AG04450 (cell line): ENCODE data around the gene FDX2. TPM values are rescaled to one million over a fixed set of nuclear protein-coding genes. Genes with fewer than 3 reads are reported as not detected.

Source experiments
- CTCF ChIA-PET: fragments of 300-600, 350-600 bp; formaldehyde crosslinking; extraction: SDS; loops from one replicate; lab custom pipeline; 2022; ENCODE audit warnings: antibody characterized with exemption, inconsistent platforms; lab: Charles Lee
- POLR2A ChIA-PET: fragments of 350-600 bp; formaldehyde crosslinking; extraction: SDS; loops from one replicate; lab custom pipeline; 2021; ENCODE audit warnings: antibody characterized with exemption, inconsistent platforms; lab: Yijun Ruan, JAX
- DNase-seq: peaks from one replicate; pipeline ENCODE4 v3.0.0-alpha.2; 2011; ENCODE audit warnings: low read depth, low spot score
- H3K27ac ChIP-seq: one replicate; pipeline ENCODE4 v1.5.1; 2012; ENCODE audit warnings: low read depth, low read length, control low read depth
- H3K27me3 ChIP-seq: one replicate; pipeline ENCODE4 v1.6.0; 2012; ENCODE audit warnings: low read length; ENCODE audit not compliant: control insufficient read depth, insufficient read depth
- H3K4me3 ChIP-seq: 2 replicates; pipeline ENCODE4 v1.5.1; 2011; ENCODE audit warnings: mild to moderate bottlenecking, low read depth, low read length, control low read depth
- H3K9me3 ChIP-seq: 2 replicates; pipeline ENCODE4 v1.5.1; 2012; ENCODE audit warnings: low read length; ENCODE audit not compliant: control insufficient read depth, insufficient read depth
- polyA minus RNA-seq: library from RNA; depleted of rRNA, polyadenylated mRNA; stranded (reverse); fragments of >200 nt; gene quantifications from 2 replicates; pipeline ENCODE4 v1.2.3, GENCODE V29; 2011; rRNA and poly(A)+ RNA removed
- polyA plus RNA-seq: library from polyadenylated mRNA; depleted of rRNA; stranded (reverse); fragments of >200 nt; gene quantifications from 2 replicates; pipeline ENCODE4 v1.2.3, GENCODE V29; 2011; rRNA removed
- TF ChIP-seq, protein P1 (sequence below): IDR thresholded peaks from 2 replicates; pipeline ENCODE4 v1.5.1; 2011; ENCODE audit warnings: low read depth, low read length, control low read depth, inconsistent platforms

Gene FDX2
- polyA plus RNA-seq (20.8 and 30.0 TPM in 2 replicates), polyA minus RNA-seq (14.9 and 15.9 TPM in 2 replicates)

DNA sequence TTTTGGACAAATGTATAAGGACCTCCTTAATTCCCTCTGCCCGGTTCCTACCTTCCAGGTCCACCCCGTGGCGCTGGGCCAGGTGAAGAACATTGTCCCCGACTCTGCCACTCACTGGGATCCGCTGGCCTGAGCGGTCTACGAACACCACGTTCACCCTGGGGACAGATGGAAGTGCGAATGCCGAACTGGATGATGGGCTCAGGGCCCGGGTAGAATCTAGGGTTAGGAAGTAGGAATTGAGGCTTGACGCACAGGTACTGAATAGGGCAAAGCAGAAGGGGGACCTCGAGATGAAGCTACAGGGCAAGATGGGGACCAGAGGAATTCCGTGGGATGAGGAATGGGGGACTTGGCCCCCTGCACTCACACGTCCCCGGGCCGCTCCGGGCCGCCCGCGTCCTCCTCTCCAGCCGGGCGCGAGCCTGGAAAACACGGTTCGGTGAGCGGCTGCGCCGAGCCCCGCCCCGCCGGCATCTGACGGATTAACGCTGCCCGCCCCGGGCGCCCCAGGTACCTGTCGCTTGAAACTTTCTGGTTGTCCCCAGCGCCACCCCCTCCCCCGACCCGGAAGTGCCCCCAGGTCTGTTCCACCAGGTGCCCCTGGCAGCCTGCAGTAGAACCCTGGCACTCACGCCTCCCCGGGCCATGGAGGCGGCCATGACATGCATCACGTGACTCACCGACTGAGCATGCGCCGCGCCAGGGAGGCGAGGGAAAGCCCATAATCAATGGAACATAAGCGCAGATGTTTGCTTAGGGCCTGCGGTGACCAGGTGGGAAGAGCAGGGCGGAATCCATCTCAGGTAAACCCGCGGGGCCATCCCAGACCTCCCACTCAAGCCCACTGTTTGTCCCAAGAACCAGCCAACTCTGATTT, at the start of gene FDX2:
Gene FDX2 (minus strand): TSS at position 681 of the 880 bp plus-strand sequence. CDS start 19 bp downstream, at position 662.
- no peaks in the 10 kb centered on the region for H3K27me3 ChIP-seq
- DNase-seq, result no peak
- POLR2A ChIA-PET, result interaction anchor here (0.7 kb wide), 2 partner anchors 10 to 26 kb away, joined by 3 to 12 read pairs; partner anchors contain the start of gene ICAM5
- H3K9me3 ChIP-seq, result no peaks in the 10 kb centered on the region; the same call in 1 of the 2 replicates
- peak within 1 kb of the TSS; percentile 89 for H3K4me3 ChIP-seq
- CTCF ChIA-PET, result interaction anchor here (1.0 kb wide), 1 partner anchor 10 kb away, joined by 7 read pairs; no protein-coding TSS in a partner anchor
- TF ChIP-seq, protein P1, sequence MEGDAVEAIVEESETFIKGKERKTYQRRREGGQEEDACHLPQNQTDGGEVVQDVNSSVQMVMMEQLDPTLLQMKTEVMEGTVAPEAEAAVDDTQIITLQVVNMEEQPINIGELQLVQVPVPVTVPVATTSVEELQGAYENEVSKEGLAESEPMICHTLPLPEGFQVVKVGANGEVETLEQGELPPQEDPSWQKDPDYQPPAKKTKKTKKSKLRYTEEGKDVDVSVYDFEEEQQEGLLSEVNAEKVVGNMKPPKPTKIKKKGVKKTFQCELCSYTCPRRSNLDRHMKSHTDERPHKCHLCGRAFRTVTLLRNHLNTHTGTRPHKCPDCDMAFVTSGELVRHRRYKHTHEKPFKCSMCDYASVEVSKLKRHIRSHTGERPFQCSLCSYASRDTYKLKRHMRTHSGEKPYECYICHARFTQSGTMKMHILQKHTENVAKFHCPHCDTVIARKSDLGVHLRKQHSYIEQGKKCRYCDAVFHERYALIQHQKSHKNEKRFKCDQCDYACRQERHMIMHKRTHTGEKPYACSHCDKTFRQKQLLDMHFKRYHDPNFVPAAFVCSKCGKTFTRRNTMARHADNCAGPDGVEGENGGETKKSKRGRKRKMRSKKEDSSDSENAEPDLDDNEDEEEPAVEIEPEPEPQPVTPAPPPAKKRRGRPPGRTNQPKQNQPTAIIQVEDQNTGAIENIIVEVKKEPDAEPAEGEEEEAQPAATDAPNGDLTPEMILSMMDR, result no peak
- H3K27ac ChIP-seq, result peak within 1 kb of the TSS; percentile 52

- TF ChIP-seq, protein P1, result no peak
- no peak overlapping the region for H3K27ac ChIP-seq
- ChIA-PET POLR2A (no interaction called here), CTCF (no interaction called here)
- no peaks in the 10 kb centered on the region for H3K27me3 ChIP-seq
- DNase-seq, result no peak
- no peaks in the 10 kb centered on the region for H3K9me3 ChIP-seq
- H3K4me3 ChIP-seq, result no peak overlapping the region
Measured at GRCh38 chr19:10365518-10365917, 49.7 kb upstream of the FDX2 start.

DNA sequence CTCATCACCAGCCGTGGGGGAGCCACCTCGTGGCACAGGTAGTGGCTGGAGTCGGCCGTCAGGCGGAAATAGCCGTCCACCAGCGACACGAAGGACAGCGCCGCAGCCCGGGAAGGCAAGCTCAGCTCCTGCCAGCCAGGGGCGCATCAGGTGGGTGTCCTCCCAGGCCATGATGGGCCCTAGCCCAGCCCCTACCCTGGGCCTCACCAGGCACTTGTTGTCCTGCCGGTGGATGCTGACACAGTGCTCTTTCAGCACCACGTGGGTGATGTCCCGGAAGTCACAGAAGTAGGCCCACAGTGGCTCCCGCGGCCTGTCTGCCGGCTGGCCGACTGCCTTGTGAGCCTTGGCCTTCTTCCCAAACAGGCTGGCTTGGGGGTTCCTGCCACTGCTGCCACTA, 48.8 kb upstream of the FDX2 start:
- H3K27ac ChIP-seq, result no peak overlapping the region
- no peaks in the 10 kb centered on the region for H3K9me3 ChIP-seq
- no peak for DNase-seq
- ChIA-PET POLR2A (no interaction called here), CTCF (interaction anchor here (0.6 kb wide), 1 partner anchor 63 kb away, joined by 3 read pairs; no protein-coding TSS in a partner anchor)
- TF ChIP-seq, protein P1, result no peak
- H3K27me3 ChIP-seq, result no peaks in the 10 kb centered on the region
- H3K4me3 ChIP-seq, result no peak overlapping the region

- no peaks in the 10 kb centered on the region for H3K27me3 ChIP-seq
- no peaks in the 10 kb centered on the region for H3K9me3 ChIP-seq
- no peak overlapping the region for H3K27ac ChIP-seq
- POLR2A ChIA-PET, result no interaction called here
- DNase-seq, result no peak
- H3K4me3 ChIP-seq, result no peak overlapping the region
- CTCF ChIA-PET, result interaction anchor here (0.7 kb wide), 1 partner anchor 29 kb away, joined by 4 read pairs; no protein-coding TSS in a partner anchor
- TF ChIP-seq, protein P1, result no peak
Measured at GRCh38 chr19:10363789-10364281, 48.0 kb upstream of the FDX2 start.
